Endothelial cell (in vitro differentiated cells): ENCODE results near the gene TMPRSS11E. TPM values are rescaled to one million over a fixed set of nuclear protein-coding genes. Genes with fewer than 3 reads are reported as not detected.

ENCODE experiments used
- DNase-seq: peaks from one replicate; pipeline ENCODE4 v3.0.0; 2021; ENCODE audit warnings: low spot score
- H3K27ac Mint-ChIP-seq: one replicate; pipeline ENCODE4 v1.8.0; 2021; ENCODE audit warnings: mixed read lengths, inconsistent platforms; ENCODE audit not compliant: unreplicated experiment
- H3K27me3 Mint-ChIP-seq: one replicate; pipeline ENCODE4 v1.8.0; 2021; ENCODE audit warnings: mild to moderate bottlenecking, moderate library complexity, mixed read lengths, inconsistent platforms; ENCODE audit not compliant: unreplicated experiment
- H3K36me3 Mint-ChIP-seq: one replicate; pipeline ENCODE4 v1.8.0; 2021; ENCODE audit warnings: mild to moderate bottlenecking, low read depth, mixed read lengths, inconsistent platforms; ENCODE audit not compliant: unreplicated experiment
- H3K4me1 Mint-ChIP-seq: one replicate; pipeline ENCODE4 v1.8.0; 2021; ENCODE audit warnings: mild to moderate bottlenecking, mixed read lengths, inconsistent platforms; ENCODE audit not compliant: unreplicated experiment
- H3K4me3 Mint-ChIP-seq: one replicate; pipeline ENCODE4 v1.8.0; 2021; ENCODE audit warnings: mild to moderate bottlenecking, mixed read lengths, inconsistent platforms; ENCODE audit not compliant: unreplicated experiment
- H3K9me3 Mint-ChIP-seq: one replicate; pipeline ENCODE4 v1.8.0; 2021; ENCODE audit warnings: mixed read lengths, inconsistent platforms; ENCODE audit not compliant: unreplicated experiment
- total RNA-seq: library from RNA; stranded (reverse); fragmentation: NEBNext Ultra II Directional; extraction: Animal tissue kit (Norgen Biotek cat#: 25700); gene quantifications from one replicate; pipeline ENCODE4 v1.2.1, GENCODE V29; 2021; ENCODE audit not compliant: unreplicated experiment
- TF ChIP-seq, protein P1 (sequence below): fragments of 200-600 bp; sonication (generic); IDR thresholded peaks from one replicate; pipeline ENCODE4 v1.5.0; 2021; ENCODE audit warnings: antibody characterized with exemption; ENCODE audit not compliant: unreplicated experiment

The TMPRSS11E gene
- total RNA-seq, 1 donor from 2014 or later = 1.3 TPM

GRCh38 chr4:68466751-68467150 is 19.5 kb downstream of the TMPRSS11E start:
- Mint-ChIP-seq H3K27me3 (no peaks in the 10 kb centered on the region), H3K36me3 (no peaks in the 10 kb centered on the region), H3K4me3 (no peak overlapping the region), H3K9me3 (no peaks in the 10 kb centered on the region), H3K27ac (no peak overlapping the region), H3K4me1 (no peaks in the 10 kb centered on the region)
- TF ChIP-seq, protein P1, sequence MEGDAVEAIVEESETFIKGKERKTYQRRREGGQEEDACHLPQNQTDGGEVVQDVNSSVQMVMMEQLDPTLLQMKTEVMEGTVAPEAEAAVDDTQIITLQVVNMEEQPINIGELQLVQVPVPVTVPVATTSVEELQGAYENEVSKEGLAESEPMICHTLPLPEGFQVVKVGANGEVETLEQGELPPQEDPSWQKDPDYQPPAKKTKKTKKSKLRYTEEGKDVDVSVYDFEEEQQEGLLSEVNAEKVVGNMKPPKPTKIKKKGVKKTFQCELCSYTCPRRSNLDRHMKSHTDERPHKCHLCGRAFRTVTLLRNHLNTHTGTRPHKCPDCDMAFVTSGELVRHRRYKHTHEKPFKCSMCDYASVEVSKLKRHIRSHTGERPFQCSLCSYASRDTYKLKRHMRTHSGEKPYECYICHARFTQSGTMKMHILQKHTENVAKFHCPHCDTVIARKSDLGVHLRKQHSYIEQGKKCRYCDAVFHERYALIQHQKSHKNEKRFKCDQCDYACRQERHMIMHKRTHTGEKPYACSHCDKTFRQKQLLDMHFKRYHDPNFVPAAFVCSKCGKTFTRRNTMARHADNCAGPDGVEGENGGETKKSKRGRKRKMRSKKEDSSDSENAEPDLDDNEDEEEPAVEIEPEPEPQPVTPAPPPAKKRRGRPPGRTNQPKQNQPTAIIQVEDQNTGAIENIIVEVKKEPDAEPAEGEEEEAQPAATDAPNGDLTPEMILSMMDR = no peak
- DNase-seq = no peak

- H3K4me1 Mint-ChIP-seq = no peaks in the 10 kb centered on the region
- H3K4me3 Mint-ChIP-seq = no peak overlapping the region
Measured at GRCh38 chr4:68469482-68469881, 22.2 kb downstream of the TMPRSS11E start.

DNA sequence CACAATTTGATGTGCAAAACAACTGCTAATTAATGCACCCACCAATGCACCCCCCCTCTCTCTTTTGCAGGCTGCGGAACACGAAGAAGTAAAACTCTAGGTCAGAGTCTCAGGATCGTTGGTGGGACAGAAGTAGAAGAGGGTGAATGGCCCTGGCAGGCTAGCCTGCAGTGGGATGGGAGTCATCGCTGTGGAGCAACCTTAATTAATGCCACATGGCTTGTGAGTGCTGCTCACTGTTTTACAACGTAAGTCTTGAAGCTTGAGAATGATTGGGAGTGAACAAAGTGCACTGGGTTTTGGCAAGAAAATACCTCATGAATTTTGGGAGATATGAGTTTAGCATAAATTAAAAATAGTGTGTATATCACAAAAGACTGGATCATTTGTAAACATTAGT is 28.9 kb downstream of the TMPRSS11E start:
- no peak for DNase-seq
- no peaks in the 10 kb centered on the region for H3K9me3 Mint-ChIP-seq
- no peak overlapping the region for H3K4me3 Mint-ChIP-seq
- H3K27ac Mint-ChIP-seq = no peak overlapping the region
- TF ChIP-seq, protein P1 = no peak
- no peaks in the 10 kb centered on the region for H3K36me3 Mint-ChIP-seq
- H3K27me3 Mint-ChIP-seq = no peaks in the 10 kb centered on the region
- H3K4me1 Mint-ChIP-seq = peaks cover 14% of the 10 kb centered on the region

More at GRCh38 chr4:68469482-68469881, 22.2 kb downstream of the TMPRSS11E start:
- Mint-ChIP-seq H3K27ac (no peak overlapping the region), H3K9me3 (no peaks in the 10 kb centered on the region), H3K27me3 (no peaks in the 10 kb centered on the region), H3K36me3 (no peaks in the 10 kb centered on the region)
- TF ChIP-seq, protein P1 = no peak
- no peak for DNase-seq

DNA sequence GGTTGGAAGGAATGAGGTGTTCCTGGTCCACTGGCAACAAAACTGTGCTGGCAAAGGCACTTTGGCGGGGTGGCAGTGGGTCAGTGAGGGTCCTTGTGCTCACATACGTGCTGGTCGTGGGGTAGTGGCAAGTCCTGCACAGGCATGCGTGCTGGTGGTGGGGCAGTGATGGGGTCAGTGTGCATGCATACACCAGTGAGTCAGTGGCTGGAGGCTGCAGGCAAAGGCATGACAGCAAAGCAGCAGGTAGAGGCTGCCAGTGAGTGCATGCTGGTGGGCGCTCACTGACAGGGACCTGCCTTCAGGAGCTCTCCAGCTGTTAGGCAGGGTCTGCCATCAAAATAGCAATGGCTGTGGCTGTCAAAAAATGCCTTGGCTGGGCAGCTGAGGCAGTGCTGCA is 42.1 kb downstream of the TMPRSS11E start:
- Mint-ChIP-seq H3K36me3 (no peaks in the 10 kb centered on the region), H3K4me1 (peaks cover 5% of the 10 kb centered on the region), H3K9me3 (no peaks in the 10 kb centered on the region), H3K4me3 (no peak overlapping the region), H3K27me3 (no peaks in the 10 kb centered on the region), H3K27ac (no peak overlapping the region)
- DNase-seq = no peak
- TF ChIP-seq, protein P1 = no peak

GRCh38 chr4:68490826-68491457 is 43.7 kb downstream of the TMPRSS11E start:
- peaks cover 12% of the 10 kb centered on the region for H3K4me1 Mint-ChIP-seq
- no peaks in the 10 kb centered on the region for H3K9me3 Mint-ChIP-seq
- H3K27ac Mint-ChIP-seq = no peak overlapping the region
- H3K4me3 Mint-ChIP-seq = no peak overlapping the region
- DNase-seq = no peak
- H3K27me3 Mint-ChIP-seq = no peaks in the 10 kb centered on the region
- no peaks in the 10 kb centered on the region for H3K36me3 Mint-ChIP-seq
- TF ChIP-seq, protein P1 = no peak
